K562 (cell line): Measurements from ENCODE around the gene NFATC2. TPM values are rescaled to one million over a fixed set of nuclear protein-coding genes. Genes with fewer than 3 reads are reported as not detected.

Source experiments
- CBX5 ChIP-seq: IDR thresholded peaks from 2 replicates; pipeline ENCODE4 v1.6.1; 2014; ENCODE audit warnings: low read depth, borderline replicate concordance
- DPF2 ChIP-seq: fragments of 450-650 bp; IDR thresholded peaks from 2 replicates; pipeline ENCODE4 v1.6.1; 2016
- EGR1 ChIP-seq: fragments of 450-650 bp; conservative IDR thresholded peaks from 2 replicates; pipeline ENCODE4 v1.6.1; 2017; ENCODE audit warnings: mild to moderate bottlenecking
- ESRRA ChIP-seq: fragments of 450-650 bp; IDR thresholded peaks from 2 replicates; pipeline ENCODE4 v1.6.1; 2014; ENCODE audit warnings: low read depth, mild to moderate bottlenecking, moderate library complexity, borderline replicate concordance
- ETV1 ChIP-seq: fragments of 450-650 bp; conservative IDR thresholded peaks from 2 replicates; pipeline ENCODE4 v1.6.1; 2016; ENCODE audit warnings: missing genetic modification characterization, control low read depth, low read depth, missing compliant biosample characterization
- HNRNPH1 ChIP-seq: fragments of 200-400 bp; formaldehyde crosslinking; optimal IDR thresholded peaks from 2 replicates; pipeline ENCODE3; 2017; ENCODE audit warnings: low read depth, mild to moderate bottlenecking, low read length, moderate library complexity
- KDM1A ChIP-seq, 2 experiments: fragments of 450-650 bp; IDR thresholded peaks; 2 replicates each; pipeline ENCODE4 v1.6.1; 2016; ENCODE audit warnings: mild to moderate bottlenecking in 2 of 2
- STAT5A ChIP-seq: IDR thresholded peaks from 2 replicates; pipeline ENCODE4 v1.6.1; 2012; ENCODE audit warnings: low read length, inconsistent platforms, borderline replicate concordance
- TAL1 ChIP-seq: fragments of 450-650 bp; IDR thresholded peaks from 2 replicates; pipeline ENCODE4 v1.6.1; 2016; ENCODE audit warnings: mild to moderate bottlenecking
- TCF3 ChIP-seq: sonication (generic); formaldehyde crosslinking; IDR thresholded peaks from 2 replicates; pipeline ENCODE4 v1.4.0; 2020; ENCODE audit warnings: mild to moderate bottlenecking, missing genetic modification reagents
- ZNF12 ChIP-seq: sonication (generic); formaldehyde crosslinking; IDR thresholded peaks from 2 replicates; pipeline ENCODE4 v1.4.0; 2020; ENCODE audit warnings: mild to moderate bottlenecking, missing genetic modification reagents
- ZNF274 ChIP-seq: IDR thresholded peaks from 2 replicates; pipeline ENCODE4 v1.6.1; 2011; ENCODE audit warnings: low read depth, mild to moderate bottlenecking, low read length, moderate library complexity, borderline replicate concordance
- ZNF764 ChIP-seq: fragments of 250-450 bp; sonication (Bioruptor Pico); IDR thresholded peaks from 2 replicates; pipeline ENCODE4 v1.4.0; 2020; ENCODE audit warnings: low read depth, mild to moderate bottlenecking, moderate library complexity
- polyA plus RNA-seq, 8 experiments: library from polyadenylated mRNA; depleted of rRNA in 4 of 8; stranded (reverse) in 5 of 8; unstranded in 3 of 8; fragments of >200 nt; fragmentation: Nextera tagmentation in 2 of 8; fragmentation: Illumina TruSeq in 1 of 8; extraction: Ambion mirVana in 2 of 8; extraction: Trizol in 1 of 8; gene quantifications; 2 replicates each; pipeline versions ENCODE4 v1.2.1 to v1.2.3, GENCODE V29; 2011 to 2014; ENCODE audit warnings: inconsistent platforms in 1 of 8, missing spikeins in 1 of 8
- total RNA-seq, 7 experiments: library from RNA; depleted of rRNA in 6 of 7; stranded (reverse); fragments of >200 nt in 6 of 7; fragmentation: Illumina TruSeq in 2 of 7; extraction: Trizol in 2 of 7; gene quantifications; 2 replicates each; pipeline versions ENCODE4 v1.2.1 to v1.2.3, GENCODE V29; 2011 to 2021; ENCODE audit warnings: low replicate concordance in 1 of 7
- TF ChIP-seq, protein P1 (sequence below): fragments of 450-650 bp; IDR thresholded peaks from 2 replicates; pipeline ENCODE4 v1.6.1; 2014; ENCODE audit warnings: low read depth, mild to moderate bottlenecking, moderate library complexity, borderline replicate concordance

Gene NFATC2
- total and polyA plus RNA-seq, 9 of the 15 experiments (the other 6 are each of a cell fraction or from before 2014, with no cell fraction given), result 1.9 to 11.2 (median 3.0) TPM

GRCh38 chr20:51339721-51340450, 202.6 kb downstream of the NFATC2 start (continued):
- TF ChIP-seq, protein P1, sequence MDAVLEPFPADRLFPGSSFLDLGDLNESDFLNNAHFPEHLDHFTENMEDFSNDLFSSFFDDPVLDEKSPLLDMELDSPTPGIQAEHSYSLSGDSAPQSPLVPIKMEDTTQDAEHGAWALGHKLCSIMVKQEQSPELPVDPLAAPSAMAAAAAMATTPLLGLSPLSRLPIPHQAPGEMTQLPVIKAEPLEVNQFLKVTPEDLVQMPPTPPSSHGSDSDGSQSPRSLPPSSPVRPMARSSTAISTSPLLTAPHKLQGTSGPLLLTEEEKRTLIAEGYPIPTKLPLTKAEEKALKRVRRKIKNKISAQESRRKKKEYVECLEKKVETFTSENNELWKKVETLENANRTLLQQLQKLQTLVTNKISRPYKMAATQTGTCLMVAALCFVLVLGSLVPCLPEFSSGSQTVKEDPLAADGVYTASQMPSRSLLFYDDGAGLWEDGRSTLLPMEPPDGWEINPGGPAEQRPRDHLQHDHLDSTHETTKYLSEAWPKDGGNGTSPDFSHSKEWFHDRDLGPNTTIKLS, result no peak
- 0 out of 2 replicates have a peak, but pooled peaks have one; percentile 18 for TF ChIP-seq STAT5A
- TF ChIP-seq KDM1A (IDR thresholded peaks at IDR 0.05), result peak in 1 of 2 experiments; percentile 44; a peak in 1 of 4 replicates
- peak; percentile 73 for TF ChIP-seq ETV1
- TF ChIP-seq EGR1, result peak; percentile 81
- peak; percentile 49 for TF ChIP-seq TAL1
- TF ChIP-seq TCF3 (CRISPR knock-in tag), result peak; percentile 80
- 0 out of 2 replicates have a peak, but pooled peaks have one; percentile 13 for TF ChIP-seq CBX5
- TF ChIP-seq ZNF764 (CRISPR knock-in tag), result no peak
- peak; percentile 76 for TF ChIP-seq ESRRA
- no peak for TF ChIP-seq ZNF12
- TF ChIP-seq DPF2, result peak; percentile 65
- TF ChIP-seq ZNF274, result no peak
- TF ChIP-seq HNRNPH1, result no peak
